Measurements from ENCODE around the gene ATP6V1B1.

DNA sequence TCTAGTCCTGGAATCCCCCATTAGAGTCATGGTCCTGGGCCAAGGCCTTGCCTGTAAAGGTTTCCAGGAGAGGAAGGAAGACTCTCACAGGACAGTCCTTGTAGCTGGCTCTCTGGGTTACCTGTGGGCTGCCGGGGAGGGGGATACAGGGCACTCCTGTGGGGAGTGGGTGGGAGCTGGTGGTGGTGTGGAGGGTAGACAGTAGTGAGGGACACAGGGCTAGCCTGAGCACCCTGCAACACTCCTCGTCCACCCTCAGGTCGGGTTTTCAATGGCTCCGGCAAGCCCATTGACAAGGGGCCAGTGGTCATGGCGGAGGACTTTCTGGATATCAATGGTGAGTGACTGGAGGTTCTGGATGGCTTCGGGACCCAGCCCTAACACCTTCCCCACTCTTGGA lies 23.1 kb downstream of the ATP6V1B1 start:
- TF ChIP-seq CTCF (IDR thresholded peaks at IDR 0.05) = no peak
- TF ChIP-seq POLR2AphosphoS5 (IDR thresholded peaks at IDR 0.05; ENCODE audit: insufficient read depth in 1 of 2, low read depth in 1 of 2) = no peak
- TF ChIP-seq POLR2A (IDR thresholded peaks at IDR 0.05) = no peak
